Tibial nerve (tissue), 4 donors: ENCODE data around the gene MS4A3.

Experiments
- CTCF ChIP-seq, 5 experiments: fragments of 200-600 bp in 3 of 5; fragments of 450-650 bp in 2 of 5; sonication (generic) in 3 of 5; IDR thresholded peaks; one replicate each; pipeline ENCODE4 v1.5.1; 2016 to 2019; ENCODE audit warnings: antibody characterized with exemption in 5 of 5, mild to moderate bottlenecking in 3 of 5, moderate library complexity in 2 of 5
- EP300 ChIP-seq, 2 donors: sonication (generic); formaldehyde crosslinking; IDR thresholded peaks; one replicate each; pipeline ENCODE4 v1.6.1; 2017; ENCODE audit warnings: antibody characterized with exemption in 2 of 2, mild to moderate bottlenecking in 1 of 2

- TF ChIP-seq CTCF (IDR thresholded peaks at IDR 0.05) (no peak), EP300 (IDR thresholded peaks at IDR 0.05) (no peak)
Observed at GRCh38 chr11:60097189-60097588, 40.7 kb downstream of the MS4A3 start.
